22Rv1 (cell line): ENCODE measurements around the gene TCTN2.

Experiments
- ZFX ChIP-seq: fragments of 450-650 bp; IDR thresholded peaks from 2 replicates; pipeline ENCODE4 v1.6.1; 2017; ENCODE audit warnings: antibody characterized with exemption, borderline replicate concordance
- TF ChIP-seq, protein P1 (sequence below): fragments of 450-650 bp; IDR thresholded peaks from 2 replicates; pipeline ENCODE4 v1.5.1; 2017; ENCODE audit warnings: mild to moderate bottlenecking

DNA sequence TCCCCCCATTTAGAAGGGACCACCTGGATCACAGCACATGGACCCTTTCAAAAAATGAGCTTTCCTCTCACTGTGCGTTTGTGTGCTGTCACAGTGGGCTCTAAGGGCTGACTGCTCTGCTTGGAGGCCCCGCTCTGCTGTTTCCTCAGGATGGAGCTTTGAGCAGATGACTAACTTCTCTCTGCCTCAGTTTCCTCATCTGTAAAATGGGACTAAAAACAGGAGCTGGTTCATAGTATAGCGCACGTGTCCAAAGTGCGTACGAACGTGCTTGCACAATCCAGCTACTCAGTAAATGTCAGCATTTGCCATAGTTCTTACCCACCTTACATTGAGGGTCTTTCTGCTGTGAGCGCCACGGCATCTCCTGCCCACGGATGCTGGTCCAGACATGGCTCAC, 78.4 kb downstream of the TCTN2 start:
- TF ChIP-seq, protein P1, sequence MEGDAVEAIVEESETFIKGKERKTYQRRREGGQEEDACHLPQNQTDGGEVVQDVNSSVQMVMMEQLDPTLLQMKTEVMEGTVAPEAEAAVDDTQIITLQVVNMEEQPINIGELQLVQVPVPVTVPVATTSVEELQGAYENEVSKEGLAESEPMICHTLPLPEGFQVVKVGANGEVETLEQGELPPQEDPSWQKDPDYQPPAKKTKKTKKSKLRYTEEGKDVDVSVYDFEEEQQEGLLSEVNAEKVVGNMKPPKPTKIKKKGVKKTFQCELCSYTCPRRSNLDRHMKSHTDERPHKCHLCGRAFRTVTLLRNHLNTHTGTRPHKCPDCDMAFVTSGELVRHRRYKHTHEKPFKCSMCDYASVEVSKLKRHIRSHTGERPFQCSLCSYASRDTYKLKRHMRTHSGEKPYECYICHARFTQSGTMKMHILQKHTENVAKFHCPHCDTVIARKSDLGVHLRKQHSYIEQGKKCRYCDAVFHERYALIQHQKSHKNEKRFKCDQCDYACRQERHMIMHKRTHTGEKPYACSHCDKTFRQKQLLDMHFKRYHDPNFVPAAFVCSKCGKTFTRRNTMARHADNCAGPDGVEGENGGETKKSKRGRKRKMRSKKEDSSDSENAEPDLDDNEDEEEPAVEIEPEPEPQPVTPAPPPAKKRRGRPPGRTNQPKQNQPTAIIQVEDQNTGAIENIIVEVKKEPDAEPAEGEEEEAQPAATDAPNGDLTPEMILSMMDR = no peak
- TF ChIP-seq ZFX = no peak
